GM23338 (cell line): Measurements from ENCODE around the gene CTNNA3. TPM values are rescaled to one million over a fixed set of nuclear protein-coding genes. Genes with fewer than 3 reads are reported as not detected.

Experiments
- ATAC-seq: fragments of 200-7000 bp; cut with Tn5 transposase; 3 replicates; pipeline ENCODE4 v1.9.1; 2020
- DNase-seq: peaks from one replicate; pipeline ENCODE4 v3.0.0-alpha.2; 2015; ENCODE audit warnings: low spot score
- H2AFZ ChIP-seq: fragments of 200-600 bp; sonication (generic); 2 replicates; pipeline ENCODE4 v1.8.0; 2016; ENCODE audit warnings: antibody characterized with exemption, mild to moderate bottlenecking, moderate library complexity
- H3F3A ChIP-seq: fragments of 200-600 bp; sonication (generic); replicated peaks from 2 replicates; pipeline ENCODE4 v1.8.0; 2017; ENCODE audit warnings: antibody characterized with exemption, mixed run types, low read depth
- H3K27ac ChIP-seq: fragments of 200-600 bp; sonication (generic); 2 replicates; pipeline ENCODE4 v1.6.1; 2016; ENCODE audit warnings: low read depth
- H3K27me3 ChIP-seq: fragments of 200-600 bp; sonication (generic); 2 replicates; pipeline ENCODE4 v1.8.0; 2016; ENCODE audit warnings: mild to moderate bottlenecking, mixed run types, moderate library complexity; ENCODE audit not compliant: insufficient read depth
- H3K36me3 ChIP-seq: fragments of 200-600 bp; sonication (generic); 2 replicates; pipeline ENCODE4 v1.8.0; 2016; ENCODE audit warnings: mild to moderate bottlenecking; ENCODE audit not compliant: insufficient read depth
- H3K4me1 ChIP-seq: fragments of 200-600 bp; sonication (generic); 2 replicates; pipeline ENCODE4 v1.8.0; 2016; ENCODE audit warnings: mild to moderate bottlenecking, moderate library complexity; ENCODE audit not compliant: insufficient read depth
- H3K4me2 ChIP-seq: fragments of 200-600 bp; sonication (generic); 2 replicates; pipeline ENCODE4 v1.7.1; 2017; ENCODE audit warnings: mixed run types
- H3K4me3 ChIP-seq: fragments of 200-600 bp; sonication (generic); 2 replicates; pipeline ENCODE4 v1.6.1; 2016; ENCODE audit warnings: mixed run types
- H3K79me2 ChIP-seq: fragments of 200-600 bp; sonication (generic); replicated peaks from 2 replicates; pipeline ENCODE4 v1.8.0; 2017; ENCODE audit warnings: mild to moderate bottlenecking; ENCODE audit not compliant: insufficient read depth
- H3K9me2 ChIP-seq: fragments of 200-600 bp; sonication (generic); 2 replicates; pipeline ENCODE4 v1.8.0; 2017; ENCODE audit not compliant: insufficient read depth
- H4K20me1 ChIP-seq: fragments of 200-600 bp; sonication (generic); replicated peaks from 2 replicates; pipeline ENCODE4 v1.8.0; 2017; ENCODE audit warnings: mild to moderate bottlenecking; ENCODE audit not compliant: insufficient read depth
- H3K27ac Mint-ChIP-seq: 2 replicates; pipeline ENCODE4 v1.8.0; 2020; ENCODE audit warnings: inconsistent platforms, mild to moderate bottlenecking, moderate library complexity, mixed read lengths
- H3K27me3 Mint-ChIP-seq: 3 replicates; pipeline ENCODE4 v1.8.0; 2022; ENCODE audit warnings: low read depth, mild to moderate bottlenecking, moderate library complexity, mixed read lengths, inconsistent platforms; ENCODE audit not compliant: insufficient read depth, poor library complexity
- H3K36me3 Mint-ChIP-seq: 3 replicates; pipeline ENCODE4 v1.8.0; 2021; ENCODE audit warnings: low read depth, mild to moderate bottlenecking, inconsistent platforms, moderate library complexity, mixed read lengths
- H3K4me1 Mint-ChIP-seq: 3 replicates; pipeline ENCODE4 v1.8.0; 2020; ENCODE audit warnings: mild to moderate bottlenecking, inconsistent platforms, mixed read lengths
- H3K4me3 Mint-ChIP-seq: 3 replicates; pipeline ENCODE4 v1.8.0; 2021; ENCODE audit warnings: moderate library complexity, mild to moderate bottlenecking, inconsistent platforms, mixed read lengths
- H3K9me3 Mint-ChIP-seq: 3 replicates; pipeline ENCODE4 v1.8.0; 2020; ENCODE audit warnings: moderate library complexity, mild to moderate bottlenecking, inconsistent platforms, mixed read lengths
- EZH2 ChIP-seq: fragments of 200-600 bp; sonication (generic); IDR thresholded peaks from one replicate; pipeline ENCODE4 v1.8.0; 2017; ENCODE audit warnings: antibody characterized with exemption, mild to moderate bottlenecking, low read depth; ENCODE audit not compliant: unreplicated experiment
- EZH2phosphoT487 ChIP-seq: fragments of 200-600 bp; sonication (generic); IDR thresholded peaks from one replicate; pipeline ENCODE4 v1.8.1; 2018; ENCODE audit warnings: antibody characterized with exemption; ENCODE audit not compliant: unreplicated experiment
- NANOG ChIP-seq: IDR thresholded peaks from 2 replicates; pipeline ENCODE4 v1.6.1; 2016; ENCODE audit warnings: antibody characterized with exemption, borderline replicate concordance
- POLR2AphosphoS5 ChIP-seq: IDR thresholded peaks from 2 replicates; pipeline ENCODE4 v1.6.1; 2016; ENCODE audit warnings: antibody characterized with exemption, low read depth
- ZNF114 ChIP-seq: fragments of 250-450 bp; sonication (Bioruptor Pico); IDR thresholded peaks from 2 replicates; pipeline ENCODE4 v1.5.0; 2020; ENCODE audit warnings: mild to moderate bottlenecking, moderate library complexity
- ZNF331 ChIP-seq: fragments of 250-450 bp; sonication (Bioruptor Pico); IDR thresholded peaks from 2 replicates; pipeline ENCODE4 v1.5.0; 2020; ENCODE audit warnings: low read depth, mild to moderate bottlenecking, moderate library complexity
- polyA plus RNA-seq: library from polyadenylated mRNA; unstranded; fragments of >200 nt; fragmentation: Nextera tagmentation; extraction: Ambion mirVana; gene quantifications from 2 replicates; pipeline ENCODE4 v1.2.1, GENCODE V29; 2016
- total RNA-seq: library from RNA; depleted of rRNA; stranded (reverse); fragments of >200 nt; shearing (Covaris generic); gene quantifications from 2 replicates; pipeline ENCODE4 v1.2.3, GENCODE V29; 2014
- TF ChIP-seq, protein P1 (sequence below): fragments of 250-450 bp; sonication (Bioruptor Pico); IDR thresholded peaks from 2 replicates; pipeline ENCODE4 v1.5.0; 2020; ENCODE audit warnings: mild to moderate bottlenecking, moderate library complexity

The CTNNA3 gene
- total and polyA plus RNA-seq, 2 experiments from 2014 or later = 0.71 to 3.3 TPM

DNA sequence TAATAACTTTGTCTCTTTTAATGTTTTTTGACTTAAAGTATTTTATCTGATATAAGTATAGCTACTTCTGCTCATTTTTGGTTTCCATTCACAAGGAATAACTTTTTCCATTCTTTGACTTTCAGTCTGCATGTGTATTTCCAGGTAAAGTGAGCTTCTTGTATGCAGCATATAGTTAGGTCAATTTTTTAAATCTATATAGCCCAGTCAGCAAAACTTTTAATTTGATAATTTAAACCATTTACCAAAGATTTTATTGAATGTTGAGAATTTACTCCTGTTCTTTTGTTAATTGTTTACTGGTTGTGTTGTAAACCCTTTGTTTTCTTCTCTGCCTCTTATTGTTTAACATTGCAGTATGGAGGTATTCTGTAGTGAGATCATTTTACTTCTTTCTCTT is 1467.1 kb downstream of the CTNNA3 start:
- H3K36me3 Mint-ChIP-seq = peaks cover 27% of the 10 kb centered on the region
- H3K79me2 ChIP-seq = no peaks in the 10 kb centered on the region
- no peaks in the 10 kb centered on the region for H3K27me3 Mint-ChIP-seq

More for the DNA sequence above, 1467.1 kb downstream of the CTNNA3 start:
- Histone ChIP-seq H3K4me1 (no peaks in the 10 kb centered on the region), H3K4me3 (no peak overlapping the region), H4K20me1 (no peaks in the 10 kb centered on the region), H3K36me3 (peaks cover 6% of the 10 kb centered on the region; the same call in 1 of the 2 replicates), H3K27ac (no peak overlapping the region), H3K9me2 (no peaks in the 10 kb centered on the region), H3F3A (no peaks in the 10 kb centered on the region), H3K27me3 (no peaks in the 10 kb centered on the region), H2AFZ (no peak overlapping the region), H3K4me2 (no peak overlapping the region)
- Mint-ChIP-seq H3K4me1 (no peaks in the 10 kb centered on the region), H3K27ac (no peak overlapping the region), H3K9me3 (peaks cover 46% of the 10 kb centered on the region), H3K4me3 (no peak overlapping the region)
- no peak for DNase-seq
- TF ChIP-seq EZH2 (no peak), ZNF331 (CRISPR knock-in tag) (no peak), EZH2phosphoT487 (no peak), NANOG (no peak), POLR2AphosphoS5 (no peak), ZNF114 (CRISPR knock-in tag) (no peak)
- TF ChIP-seq, protein P1, sequence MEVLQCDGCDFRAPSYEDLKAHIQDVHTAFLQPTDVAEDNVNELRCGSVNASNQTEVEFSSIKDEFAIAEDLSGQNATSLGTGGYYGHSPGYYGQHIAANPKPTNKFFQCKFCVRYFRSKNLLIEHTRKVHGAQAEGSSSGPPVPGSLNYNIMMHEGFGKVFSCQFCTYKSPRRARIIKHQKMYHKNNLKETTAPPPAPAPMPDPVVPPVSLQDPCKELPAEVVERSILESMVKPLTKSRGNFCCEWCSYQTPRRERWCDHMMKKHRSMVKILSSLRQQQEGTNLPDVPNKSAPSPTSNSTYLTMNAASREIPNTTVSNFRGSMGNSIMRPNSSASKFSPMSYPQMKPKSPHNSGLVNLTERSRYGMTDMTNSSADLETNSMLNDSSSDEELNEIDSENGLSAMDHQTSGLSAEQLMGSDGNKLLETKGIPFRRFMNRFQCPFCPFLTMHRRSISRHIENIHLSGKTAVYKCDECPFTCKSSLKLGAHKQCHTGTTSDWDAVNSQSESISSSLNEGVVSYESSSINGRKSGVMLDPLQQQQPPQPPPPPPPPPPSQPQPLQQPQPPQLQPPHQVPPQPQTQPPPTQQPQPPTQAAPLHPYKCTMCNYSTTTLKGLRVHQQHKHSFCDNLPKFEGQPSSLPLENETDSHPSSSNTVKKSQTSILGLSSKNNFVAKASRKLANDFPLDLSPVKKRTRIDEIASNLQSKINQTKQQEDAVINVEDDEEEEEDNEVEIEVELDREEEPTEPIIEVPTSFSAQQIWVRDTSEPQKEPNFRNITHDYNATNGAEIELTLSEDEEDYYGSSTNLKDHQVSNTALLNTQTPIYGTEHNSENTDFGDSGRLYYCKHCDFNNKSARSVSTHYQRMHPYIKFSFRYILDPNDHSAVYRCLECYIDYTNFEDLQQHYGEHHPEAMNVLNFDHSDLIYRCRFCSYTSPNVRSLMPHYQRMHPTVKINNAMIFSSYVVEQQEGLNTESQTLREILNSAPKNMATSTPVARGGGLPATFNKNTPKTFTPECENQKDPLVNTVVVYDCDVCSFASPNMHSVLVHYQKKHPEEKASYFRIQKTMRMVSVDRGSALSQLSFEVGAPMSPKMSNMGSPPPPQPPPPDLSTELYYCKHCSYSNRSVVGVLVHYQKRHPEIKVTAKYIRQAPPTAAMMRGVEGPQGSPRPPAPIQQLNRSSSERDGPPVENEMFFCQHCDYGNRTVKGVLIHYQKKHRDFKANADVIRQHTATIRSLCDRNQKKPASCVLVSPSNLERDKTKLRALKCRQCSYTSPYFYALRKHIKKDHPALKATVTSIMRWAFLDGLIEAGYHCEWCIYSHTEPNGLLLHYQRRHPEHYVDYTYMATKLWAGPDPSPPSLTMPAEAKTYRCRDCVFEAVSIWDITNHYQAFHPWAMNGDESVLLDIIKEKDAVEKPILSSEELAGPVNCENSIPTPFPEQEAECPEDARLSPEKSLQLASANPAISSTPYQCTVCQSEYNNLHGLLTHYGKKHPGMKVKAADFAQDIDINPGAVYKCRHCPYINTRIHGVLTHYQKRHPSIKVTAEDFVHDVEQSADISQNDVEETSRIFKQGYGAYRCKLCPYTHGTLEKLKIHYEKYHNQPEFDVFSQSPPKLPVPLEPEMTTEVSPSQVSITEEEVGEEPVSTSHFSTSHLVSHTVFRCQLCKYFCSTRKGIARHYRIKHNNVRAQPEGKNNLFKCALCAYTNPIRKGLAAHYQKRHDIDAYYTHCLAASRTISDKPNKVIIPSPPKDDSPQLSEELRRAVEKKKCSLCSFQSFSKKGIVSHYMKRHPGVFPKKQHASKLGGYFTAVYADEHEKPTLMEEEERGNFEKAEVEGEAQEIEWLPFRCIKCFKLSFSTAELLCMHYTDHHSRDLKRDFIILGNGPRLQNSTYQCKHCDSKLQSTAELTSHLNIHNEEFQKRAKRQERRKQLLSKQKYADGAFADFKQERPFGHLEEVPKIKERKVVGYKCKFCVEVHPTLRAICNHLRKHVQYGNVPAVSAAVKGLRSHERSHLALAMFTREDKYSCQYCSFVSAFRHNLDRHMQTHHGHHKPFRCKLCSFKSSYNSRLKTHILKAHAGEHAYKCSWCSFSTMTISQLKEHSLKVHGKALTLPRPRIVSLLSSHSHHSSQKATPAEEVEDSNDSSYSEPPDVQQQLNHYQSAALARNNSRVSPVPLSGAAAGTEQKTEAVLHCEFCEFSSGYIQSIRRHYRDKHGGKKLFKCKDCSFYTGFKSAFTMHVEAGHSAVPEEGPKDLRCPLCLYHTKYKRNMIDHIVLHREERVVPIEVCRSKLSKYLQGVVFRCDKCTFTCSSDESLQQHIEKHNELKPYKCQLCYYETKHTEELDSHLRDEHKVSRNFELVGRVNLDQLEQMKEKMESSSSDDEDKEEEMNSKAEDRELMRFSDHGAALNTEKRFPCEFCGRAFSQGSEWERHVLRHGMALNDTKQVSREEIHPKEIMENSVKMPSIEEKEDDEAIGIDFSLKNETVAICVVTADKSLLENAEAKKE (CRISPR knock-in tag) = no peak
- no peak for ATAC-seq
